ENCODE data around the gene RUBCNL.

Gene RUBCNL

DNA sequence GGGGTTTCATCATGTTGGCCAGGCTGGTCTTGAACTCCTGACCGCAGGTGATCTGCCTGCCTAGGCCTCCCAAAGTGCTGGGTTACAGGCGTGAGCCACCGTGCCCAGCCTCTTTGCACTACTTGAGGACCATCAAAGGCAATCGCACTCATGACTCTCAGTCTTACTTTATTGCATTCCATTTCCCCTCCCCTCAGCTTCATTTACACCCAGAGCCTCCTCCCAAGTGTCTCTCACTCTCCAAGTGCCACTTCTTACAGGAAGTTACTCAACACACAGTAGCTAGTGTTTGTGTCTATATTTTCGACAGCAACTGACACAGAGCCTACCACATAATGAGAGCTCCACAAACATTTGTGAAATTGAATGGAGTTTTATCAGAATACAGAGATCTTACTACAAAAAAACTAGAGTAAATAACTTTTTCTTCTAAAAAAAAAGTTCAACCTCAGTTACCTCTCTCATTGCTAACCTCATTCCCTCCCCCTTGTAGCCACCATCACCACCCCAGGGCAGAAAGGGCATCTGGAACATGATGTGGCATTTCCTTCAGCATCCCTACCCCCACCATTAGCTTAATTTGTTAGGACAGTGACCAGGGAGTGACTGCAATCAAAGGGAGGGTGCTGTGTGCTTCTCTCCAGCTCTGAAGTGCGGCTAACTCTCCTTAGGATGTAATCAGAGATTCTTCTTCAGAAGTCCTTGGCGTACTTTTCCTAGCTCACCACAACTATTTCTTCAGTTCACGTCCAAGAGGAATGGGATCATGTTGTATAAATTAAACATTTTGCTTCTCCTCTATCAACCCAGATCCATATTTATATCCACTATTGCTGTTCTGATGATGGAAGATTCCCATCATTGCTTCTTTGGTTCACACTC is 17.0 kb upstream of the RUBCNL start:
- Histone ChIP-seq H3K79me2 (no peaks in the 10 kb centered on the region), H3K9ac (no peak overlapping the region), H3K9me3 (ENCODE audit: control insufficient read depth, low read length) (no peaks in the 10 kb centered on the region), H3K27me3 (ENCODE audit: control insufficient read depth, insufficient read depth, low read length) (no peaks in the 10 kb centered on the region), H3K4me1 (no peaks in the 10 kb centered on the region), H3K36me3 (ENCODE audit: control insufficient read depth, insufficient read depth, low read length) (no peaks in the 10 kb centered on the region), H3K4me3 (ENCODE audit: low read depth, low read length) (no peak overlapping the region), H3K4me2 (ENCODE audit: low read length) (no peak overlapping the region), H2AFZ (no peak overlapping the region), H3K27ac (no peak overlapping the region)
- TF ChIP-seq, protein P1, sequence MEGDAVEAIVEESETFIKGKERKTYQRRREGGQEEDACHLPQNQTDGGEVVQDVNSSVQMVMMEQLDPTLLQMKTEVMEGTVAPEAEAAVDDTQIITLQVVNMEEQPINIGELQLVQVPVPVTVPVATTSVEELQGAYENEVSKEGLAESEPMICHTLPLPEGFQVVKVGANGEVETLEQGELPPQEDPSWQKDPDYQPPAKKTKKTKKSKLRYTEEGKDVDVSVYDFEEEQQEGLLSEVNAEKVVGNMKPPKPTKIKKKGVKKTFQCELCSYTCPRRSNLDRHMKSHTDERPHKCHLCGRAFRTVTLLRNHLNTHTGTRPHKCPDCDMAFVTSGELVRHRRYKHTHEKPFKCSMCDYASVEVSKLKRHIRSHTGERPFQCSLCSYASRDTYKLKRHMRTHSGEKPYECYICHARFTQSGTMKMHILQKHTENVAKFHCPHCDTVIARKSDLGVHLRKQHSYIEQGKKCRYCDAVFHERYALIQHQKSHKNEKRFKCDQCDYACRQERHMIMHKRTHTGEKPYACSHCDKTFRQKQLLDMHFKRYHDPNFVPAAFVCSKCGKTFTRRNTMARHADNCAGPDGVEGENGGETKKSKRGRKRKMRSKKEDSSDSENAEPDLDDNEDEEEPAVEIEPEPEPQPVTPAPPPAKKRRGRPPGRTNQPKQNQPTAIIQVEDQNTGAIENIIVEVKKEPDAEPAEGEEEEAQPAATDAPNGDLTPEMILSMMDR (IDR thresholded peaks at IDR 0.05): no peak

DNA sequence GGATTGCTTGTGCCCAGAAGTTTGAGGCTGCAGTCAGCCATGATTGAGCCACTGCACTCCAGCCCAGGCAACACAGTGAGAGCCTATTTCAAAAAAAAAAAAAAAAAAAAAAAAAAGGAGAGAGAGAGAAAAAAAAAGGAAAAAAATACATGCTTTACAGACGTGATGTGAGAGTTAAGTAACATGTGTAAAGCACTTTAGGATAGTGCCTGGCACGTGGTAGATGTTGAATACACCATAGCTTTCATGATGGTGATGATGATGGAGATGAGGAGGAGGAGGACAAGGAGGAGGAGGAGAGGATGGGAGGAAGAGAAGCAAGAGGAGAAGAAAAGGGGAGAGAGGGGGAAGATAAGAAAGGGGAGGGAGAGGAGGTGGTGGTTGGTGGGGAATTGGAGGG is 15.1 kb upstream of the RUBCNL start:
- Histone ChIP-seq H3K4me3 (ENCODE audit: low read depth, low read length) (no peak overlapping the region), H3K27ac (no peak overlapping the region)
- TF ChIP-seq, protein P1 (IDR thresholded peaks at IDR 0.05): no peak

DNA sequence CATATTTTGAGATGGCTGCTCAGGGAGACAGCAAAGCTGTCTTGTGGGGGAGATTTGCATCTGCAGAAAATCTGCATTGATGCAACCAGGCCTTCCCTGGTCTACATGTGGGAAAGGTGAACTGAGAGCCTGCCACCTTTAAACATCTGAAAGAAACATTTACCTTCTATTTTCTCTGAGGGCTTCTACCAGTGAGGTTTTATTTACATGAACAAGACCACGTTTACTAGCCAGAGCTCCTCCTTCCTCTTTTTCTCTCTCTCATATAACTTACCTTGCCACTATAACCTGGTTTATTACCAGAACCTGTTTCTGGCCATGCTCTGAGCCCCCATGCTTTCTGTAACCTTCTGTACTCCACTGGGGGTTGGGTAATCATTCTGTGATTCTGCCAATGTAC is 14.4 kb upstream of the RUBCNL start:
- Histone ChIP-seq H3K27me3 (ENCODE audit: control insufficient read depth, insufficient read depth, low read length) (no peaks in the 10 kb centered on the region), H3K79me2 (no peaks in the 10 kb centered on the region), H3K9me3 (ENCODE audit: control insufficient read depth, low read length) (no peaks in the 10 kb centered on the region), H3K27ac (no peak overlapping the region), H2AFZ (no peak overlapping the region), H3K36me3 (ENCODE audit: control insufficient read depth, insufficient read depth, low read length) (no peaks in the 10 kb centered on the region), H3K9ac (no peak overlapping the region), H3K4me1 (no peaks in the 10 kb centered on the region), H3K4me2 (ENCODE audit: low read length) (no peak overlapping the region), H3K4me3 (ENCODE audit: low read depth, low read length) (no peak overlapping the region)
- TF ChIP-seq, protein P1 (IDR thresholded peaks at IDR 0.05): no peak

More for the DNA sequence above, 15.1 kb upstream of the RUBCNL start:
- no peaks in the 10 kb centered on the region for H3K27me3 ChIP-seq (ENCODE audit: control insufficient read depth, insufficient read depth, low read length)
- no peaks in the 10 kb centered on the region for H3K36me3 ChIP-seq (ENCODE audit: control insufficient read depth, insufficient read depth, low read length)
- no peak overlapping the region for H3K9ac ChIP-seq
- no peaks in the 10 kb centered on the region for H3K4me1 ChIP-seq
- H2AFZ ChIP-seq: no peak overlapping the region
- H3K9me3 ChIP-seq (ENCODE audit: control insufficient read depth, low read length): no peaks in the 10 kb centered on the region
- no peak overlapping the region for H3K4me2 ChIP-seq (ENCODE audit: low read length)
- H3K79me2 ChIP-seq: no peaks in the 10 kb centered on the region

DNA sequence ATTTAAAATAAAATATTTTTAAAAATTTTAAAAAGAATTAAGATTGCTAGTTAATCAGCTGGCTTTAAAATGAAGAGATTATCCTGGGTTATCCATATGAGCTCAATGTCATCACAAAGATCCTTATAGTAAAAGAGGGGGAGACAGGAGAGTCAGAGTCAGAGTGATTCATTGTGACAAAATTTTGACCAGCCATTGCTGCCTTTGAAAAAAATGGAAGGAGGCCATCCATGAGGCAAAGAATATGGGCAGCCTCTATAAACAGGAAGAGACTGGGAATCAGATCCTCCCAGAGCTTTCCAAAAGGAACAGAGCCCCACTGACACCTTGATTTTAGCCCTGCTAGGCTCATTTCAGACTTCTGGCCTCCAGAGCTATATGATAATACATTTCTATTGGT is 9.3 kb upstream of the RUBCNL start:
- Histone ChIP-seq H3K36me3 (ENCODE audit: control insufficient read depth, insufficient read depth, low read length) (no peaks in the 10 kb centered on the region), H3K9ac (no peak overlapping the region), H3K4me3 (ENCODE audit: low read depth, low read length) (no peak overlapping the region), H3K27ac (no peak overlapping the region), H3K4me1 (no peaks in the 10 kb centered on the region), H3K79me2 (no peaks in the 10 kb centered on the region), H2AFZ (no peak overlapping the region), H3K4me2 (ENCODE audit: low read length) (no peak overlapping the region), H3K27me3 (ENCODE audit: control insufficient read depth, insufficient read depth, low read length) (no peaks in the 10 kb centered on the region), H3K9me3 (ENCODE audit: control insufficient read depth, low read length) (no peaks in the 10 kb centered on the region)
- TF ChIP-seq, protein P1 (IDR thresholded peaks at IDR 0.05): no peak

DNA sequence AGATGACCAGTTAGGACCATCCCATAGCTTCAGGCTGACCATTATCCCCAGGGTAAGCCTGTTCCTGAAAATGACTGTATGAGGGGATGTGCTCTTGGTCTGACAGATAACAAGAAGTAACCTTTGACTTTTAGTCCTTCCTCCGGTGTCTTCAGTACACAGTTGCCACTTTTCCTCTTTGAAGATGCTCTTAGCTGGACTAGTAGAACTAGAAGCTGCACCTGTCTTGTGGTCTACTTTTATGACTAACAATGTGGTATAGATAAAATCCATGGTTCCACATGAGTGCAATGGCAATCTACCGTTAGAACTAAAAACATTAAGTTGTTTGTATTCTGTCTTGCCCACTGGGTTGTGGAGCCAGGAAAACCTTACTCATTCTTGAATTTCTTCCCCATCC is 5.9 kb upstream of the RUBCNL start:
- Histone ChIP-seq H3K36me3 (ENCODE audit: control insufficient read depth, insufficient read depth, low read length) (no peaks in the 10 kb centered on the region), H3K9me3 (ENCODE audit: control insufficient read depth, low read length) (no peaks in the 10 kb centered on the region), H3K79me2 (no peaks in the 10 kb centered on the region), H3K4me1 (no peaks in the 10 kb centered on the region), H3K27ac (no peak overlapping the region), H3K4me2 (ENCODE audit: low read length) (no peak overlapping the region), H3K9ac (no peak overlapping the region), H2AFZ (no peak overlapping the region), H3K27me3 (ENCODE audit: control insufficient read depth, insufficient read depth, low read length) (no peaks in the 10 kb centered on the region), H3K4me3 (ENCODE audit: low read depth, low read length) (no peak overlapping the region)
- TF ChIP-seq, protein P1 (IDR thresholded peaks at IDR 0.05): no peak
